IMR-90 (cell line): ENCODE data around the gene CCDC43. TPM values are rescaled to one million over a fixed set of nuclear protein-coding genes. Genes with fewer than 3 reads are reported as not detected.

ENCODE experiments used
- ATAC-seq: fragments of 200-7000 bp; cut with Tn5 transposase; 2 replicates; pipeline ENCODE4 v1.9.1; 2020; ENCODE audit warnings: low read depth, mild to moderate bottlenecking, moderate library complexity
- BruUV-seq: library from RNA; stranded (reverse); fragments of 400-500 nt; replicated peaks from 2 replicates; lab custom pipeline; 2021; lab: Mats Ljungman, UMichigan
- CTCF ChIA-PET: fragments of 300-600 bp; formaldehyde crosslinking; extraction: SDS; loops from one replicate; lab custom pipeline; 2021; ENCODE audit warnings: antibody characterized with exemption; lab: Yijun Ruan, JAX
- POLR2A ChIA-PET: fragments of 300-600 bp; sonication (Branson Sonifier 250); formaldehyde crosslinking; loops from one replicate; lab custom pipeline; 2022; ENCODE audit warnings: antibody characterized with exemption; ENCODE audit not compliant: unreplicated experiment; lab: Charles Lee
- DNase-seq: peaks from one replicate; pipeline ENCODE4 v3.0.0; 2013
- H2AFZ ChIP-seq: replicated peaks from 2 replicates; pipeline ENCODE3; 2013; ENCODE audit warnings: low read length, mild to moderate bottlenecking; ENCODE audit not compliant: poor library complexity
- H2AK5ac ChIP-seq: 2 replicates; pipeline ENCODE4 v1.6.1; 2013; ENCODE audit warnings: low read depth, low read length, inconsistent platforms
- H2AK9ac ChIP-seq: replicated peaks from 2 replicates; pipeline ENCODE3; 2013; ENCODE audit warnings: mild to moderate bottlenecking, low read depth, low read length, moderate library complexity; ENCODE audit not compliant: poor library complexity
- H2BK120ac ChIP-seq: 2 replicates; pipeline ENCODE4 v1.6.1; 2013; ENCODE audit warnings: low read depth, low read length, inconsistent platforms
- H2BK15ac ChIP-seq: 3 replicates; pipeline ENCODE4 v1.6.1; 2013; ENCODE audit warnings: low read depth, low read length, inconsistent platforms
- H2BK20ac ChIP-seq: 2 replicates; pipeline ENCODE4 v1.6.1; 2013; ENCODE audit warnings: low read depth, mild to moderate bottlenecking, inconsistent platforms, low read length, moderate library complexity
- H2BK5ac ChIP-seq: 2 replicates; pipeline ENCODE4 v1.6.1; 2013; ENCODE audit warnings: mild to moderate bottlenecking, low read depth, low read length, inconsistent platforms; ENCODE audit not compliant: poor library complexity, severe bottlenecking
- H3K14ac ChIP-seq: replicated peaks from 2 replicates; pipeline ENCODE4 v1.6.1; 2013; ENCODE audit warnings: low read depth, low read length, inconsistent platforms
- H3K18ac ChIP-seq: 2 replicates; pipeline ENCODE4 v1.6.1; 2013; ENCODE audit warnings: low read depth, low read length, control low read depth
- H3K23ac ChIP-seq: 2 replicates; pipeline ENCODE4 v1.6.1; 2013; ENCODE audit warnings: low read depth, low read length, inconsistent platforms
- H3K27ac ChIP-seq: 2 replicates; pipeline ENCODE4 v1.5.1; 2013; ENCODE audit warnings: mild to moderate bottlenecking, control low read depth, low read length; ENCODE audit not compliant: insufficient read depth
- H3K27me3 ChIP-seq: 2 replicates; pipeline ENCODE4 v1.6.1; 2013; ENCODE audit warnings: low read length; ENCODE audit not compliant: control insufficient read depth, insufficient read depth
- H3K36me3 ChIP-seq: 2 replicates; pipeline ENCODE4 v1.6.1; 2013; ENCODE audit warnings: low read length, mixed read lengths; ENCODE audit not compliant: control insufficient read depth, insufficient read depth
- H3K4ac ChIP-seq: 2 replicates; pipeline ENCODE4 v1.6.1; 2013; ENCODE audit warnings: low read depth, low read length, inconsistent platforms
- H3K4me1 ChIP-seq: 2 replicates; pipeline ENCODE4 v1.6.1; 2013; ENCODE audit warnings: low read length, mixed read lengths; ENCODE audit not compliant: control insufficient read depth, insufficient read depth
- H3K4me2 ChIP-seq: 2 replicates; pipeline ENCODE4 v1.6.1; 2013; ENCODE audit warnings: low read depth, mild to moderate bottlenecking, control low read depth, low read length, moderate library complexity
- H3K4me3 ChIP-seq: 2 replicates; pipeline ENCODE4 v1.5.1; 2013; ENCODE audit warnings: low read depth, mild to moderate bottlenecking, control low read depth, low read length, moderate library complexity; ENCODE audit not compliant: insufficient read depth
- H3K56ac ChIP-seq: 2 replicates; pipeline ENCODE4 v1.6.1; 2013; ENCODE audit warnings: low read length, inconsistent platforms; ENCODE audit not compliant: insufficient read depth; ENCODE audit errors: extremely low read depth
- H3K79me1 ChIP-seq, 2 experiments: 2 replicates each; pipeline ENCODE4 v1.6.1; 2013; ENCODE audit warnings: low read length in 2 of 2, inconsistent platforms in 1 of 2, low read depth in 1 of 2
- H3K9ac ChIP-seq: 2 replicates; pipeline ENCODE4 v1.6.1; 2013; ENCODE audit warnings: low read depth, low read length, control low read depth
- H3K9me1 ChIP-seq: 2 replicates; pipeline ENCODE4 v1.6.1; 2013; ENCODE audit warnings: low read length, inconsistent platforms; ENCODE audit not compliant: insufficient read depth
- H3K9me3 ChIP-seq: 2 replicates; pipeline ENCODE4 v1.6.1; 2013; ENCODE audit warnings: low read length; ENCODE audit not compliant: control insufficient read depth, insufficient read depth
- H4K20me1 ChIP-seq: 2 replicates; pipeline ENCODE4 v1.6.1; 2013; ENCODE audit warnings: low read length, inconsistent platforms; ENCODE audit not compliant: insufficient read depth
- H4K5ac ChIP-seq: 2 replicates; pipeline ENCODE4 v1.6.1; 2013; ENCODE audit warnings: mild to moderate bottlenecking, low read depth, low read length, control low read depth
- H4K8ac ChIP-seq, 2 experiments: 2 replicates each; pipeline ENCODE4 v1.6.1; 2013; ENCODE audit warnings: low read depth in 2 of 2, low read length in 2 of 2, control low read depth in 1 of 2, inconsistent platforms in 1 of 2
- H4K91ac ChIP-seq: 2 replicates; pipeline ENCODE4 v1.6.1; 2013; ENCODE audit warnings: low read depth, low read length, inconsistent platforms; ENCODE audit not compliant: insufficient read depth
- CEBPB ChIP-seq: IDR thresholded peaks from 2 replicates; pipeline ENCODE4 v1.6.1; 2012; ENCODE audit warnings: low read depth, low read length, improper control_type of control experiment
- CTCF ChIP-seq: conservative IDR thresholded peaks from 2 replicates; pipeline ENCODE4 v1.5.1; 2012; ENCODE audit warnings: mild to moderate bottlenecking, low read depth, low read length, improper control_type of control experiment
- ELK1 ChIP-seq: fragments of 150-350 bp; IDR thresholded peaks from 2 replicates; pipeline ENCODE4 v1.6.1; 2016; ENCODE audit warnings: low read depth, mild to moderate bottlenecking, low read length, moderate library complexity, borderline replicate concordance
- FOS ChIP-seq: fragments of 150-350 bp; IDR thresholded peaks from 2 replicates; pipeline ENCODE4 v1.6.1; 2016; ENCODE audit warnings: low read depth, low read length
- MAFK ChIP-seq: IDR thresholded peaks from 2 replicates; pipeline ENCODE4 v1.6.1; 2012; ENCODE audit warnings: low read depth, low read length, improper control_type of control experiment
- MAZ ChIP-seq: IDR thresholded peaks from 2 replicates; pipeline ENCODE4 v1.6.1; 2012; ENCODE audit warnings: low read depth, mild to moderate bottlenecking, low read length, improper control_type of control experiment, moderate library complexity, borderline replicate concordance
- NFE2L2 ChIP-seq: fragments of 150-350 bp; IDR thresholded peaks from 2 replicates; pipeline ENCODE4 v1.6.1; 2016; ENCODE audit warnings: low read depth, mild to moderate bottlenecking, low read length
- POLR2A ChIP-seq: IDR thresholded peaks from 2 replicates; pipeline ENCODE4 v1.6.1; 2012; ENCODE audit warnings: mild to moderate bottlenecking, low read depth, low read length
- RCOR1 ChIP-seq: IDR thresholded peaks from 2 replicates; pipeline ENCODE4 v1.6.1; 2012; ENCODE audit warnings: mild to moderate bottlenecking, low read length, improper control_type of control experiment; ENCODE audit not compliant: insufficient replicate concordance
- SMC3 ChIP-seq: fragments of 150-350 bp; IDR thresholded peaks from 2 replicates; pipeline ENCODE4 v1.6.1; 2016; ENCODE audit warnings: low read depth, mild to moderate bottlenecking, antibody characterized with exemption, low read length, moderate library complexity
- WGBS, 2 experiments: methylation state at CpG; one replicate each; pipeline versions ENCODE4 v1.1.5 to v1.1.7; 2013; ENCODE audit warnings: missing lambda C conversion rate in 2 of 2; ENCODE audit not compliant: insufficient read length in 1 of 2; ENCODE audit errors: extremely low coverage in 2 of 2; 5-methylcytosine and 5-hydroxymethylcytosine counted together
- dilution Hi-C: fragments of 300-500 bp; cut with HindIII; formaldehyde crosslinking; loops from one replicate; pipeline ENCODE4 v1.14.3; 2018; ENCODE audit warnings: low sequenced_read_pairs; ENCODE audit not compliant: unreplicated experiment
- in situ Hi-C: fragments of 300-500 bp; cut with MboI; formaldehyde crosslinking; loops from 3 replicates; pipeline ENCODE4 v1.14.3; 2019; ENCODE audit warnings: low sequenced_read_pairs, inconsistent platforms, mixed read lengths
- intact Hi-C: fragments of 100-400 bp; cut with micrococcal nuclease; formaldehyde crosslinking; loops from 2 replicates; pipeline ENCODE4 v1.10.0; 2022
- polyA plus RNA-seq, 3 experiments: library from polyadenylated mRNA; depleted of rRNA; stranded (reverse); fragments of >200 nt; gene quantifications; 2 replicates each; pipeline ENCODE4 v1.2.3, GENCODE V29; 2012; ENCODE audit warnings: low replicate concordance in 1 of 3
- total RNA-seq: library from RNA; depleted of rRNA; stranded (reverse); fragments of >200 nt; gene quantifications from 2 replicates; pipeline ENCODE4 v1.2.3, GENCODE V29; 2012

The CCDC43 gene
- total and polyA plus RNA-seq, 2 of the 4 experiments (the other 2 are of a cell fraction): 11.3 to 20.8 TPM

- Histone ChIP-seq H2AFZ (no peak overlapping the region), H3K4me2 (no peak overlapping the region), H4K20me1 (no peaks in the 10 kb centered on the region), H3K18ac (no peak overlapping the region), H3K9me3 (no peaks in the 10 kb centered on the region), H4K91ac (no peak overlapping the region), H3K14ac (no peak overlapping the region), H3K9me1 (no peaks in the 10 kb centered on the region), H2BK20ac (no peak overlapping the region), H4K8ac (no peak overlapping the region), H3K4me3 (no peak overlapping the region), H3K56ac (no peak overlapping the region), H2BK120ac (no peak overlapping the region), H3K9ac (no peak overlapping the region), H4K5ac (no peak overlapping the region), H3K27me3 (no peaks in the 10 kb centered on the region), H3K36me3 (no peaks in the 10 kb centered on the region), H2BK5ac (no peak overlapping the region), H3K23ac (no peak overlapping the region), H3K4me1 (no peaks in the 10 kb centered on the region), H3K27ac (no peak overlapping the region), H2BK15ac (no peak overlapping the region), H2AK5ac (no peak overlapping the region), H3K79me1 (no peaks in the 10 kb centered on the region), H3K4ac (no peak overlapping the region), H2AK9ac (no peak overlapping the region)
- no peak for ATAC-seq
- intact Hi-C loops (no loop called here), dilution Hi-C loops (no loop called here), in situ Hi-C loops (no loop called here)
- ChIA-PET POLR2A (no interaction called here), CTCF (no interaction called here)
- no peak for DNase-seq
- TF ChIP-seq ELK1 (no peak), CEBPB (no peak), MAFK (no peak), FOS (no peak), MAZ (no peak), POLR2A (no peak), SMC3 (no peak), NFE2L2 (no peak), CTCF (no peak), RCOR1 (no peak)
- no TSS peak for BruUV-seq
- WGBS, 2 experiments: no CpG with 5 or more reads among the region's 1 CpG
These were observed 26.5 kb downstream of the CCDC43 start for GRCh38 chr17:44663095-44663494.
